ENCODE data around the gene NXPH1. TPM values are rescaled to one million over a fixed set of nuclear protein-coding genes. Genes with fewer than 3 reads are reported as not detected.

NXPH1 gene
- total and polyA plus RNA-seq, 3 donors from 2014 or later, result 0.24 to 0.94 (median 0.37) TPM

- H3K27ac ChIP-seq, result no peak overlapping the region
- TF ChIP-seq POLR2A (IDR thresholded peaks at IDR 0.05) (no peak), CTCF (IDR thresholded peaks at IDR 0.05) (no peak)
- H3K4me3 ChIP-seq, result no peak overlapping the region
- DNase-seq, result no peak
- WGBS, 2 donors, result 3 to 5% methylated on average over 32 to 33 of the region's 33 CpGs
- no peaks in the 10 kb centered on the region for H3K9me3 ChIP-seq
- no peaks in the 10 kb centered on the region for H3K27me3 ChIP-seq
- peaks cover 5% of the 10 kb centered on the region for H3K4me1 ChIP-seq
- no peaks in the 10 kb centered on the region for H3K36me3 ChIP-seq (ENCODE audit: low read depth, missing control alignments)
- intact Hi-C loops (cut with DNase I; ENCODE audit: low total_unique reads), result no loop called here
Measured at GRCh38 chr7:8435095-8435494, 1.7 kb downstream of the NXPH1 start.

- no peak overlapping the region for H3K27ac ChIP-seq
- intact Hi-C loops (cut with DNase I; ENCODE audit: low total_unique reads), result no loop called here
- no peak overlapping the region for H3K4me3 ChIP-seq
- WGBS, 2 donors, result 10 to 17% methylated on average over 30 to 33 of the region's 33 CpGs
- no peak for DNase-seq
- H3K4me1 ChIP-seq, result peaks cover 5% of the 10 kb centered on the region
- no peaks in the 10 kb centered on the region for H3K36me3 ChIP-seq (ENCODE audit: low read depth, missing control alignments)
- TF ChIP-seq POLR2A (IDR thresholded peaks at IDR 0.05), result no peak
- TF ChIP-seq CTCF (IDR thresholded peaks at IDR 0.05), result no peak
- H3K27me3 ChIP-seq, result no peaks in the 10 kb centered on the region
- no peaks in the 10 kb centered on the region for H3K9me3 ChIP-seq
Measured at GRCh38 chr7:8435590-8436545, 2.5 kb downstream of the NXPH1 start.

- Histone ChIP-seq H3K36me3 (ENCODE audit: low read depth, missing control alignments) (no peaks in the 10 kb centered on the region), H3K4me3 (no peak overlapping the region), H3K27me3 (no peaks in the 10 kb centered on the region), H3K27ac (no peak overlapping the region), H3K9me3 (no peaks in the 10 kb centered on the region), H3K4me1 (peaks cover 5% of the 10 kb centered on the region)
- WGBS, 2 donors, result 0 to 2% methylated on average over 4 to 15 of the region's 15 CpGs
- intact Hi-C loops (cut with DNase I; ENCODE audit: low total_unique reads), result no loop called here
- TF ChIP-seq POLR2A (IDR thresholded peaks at IDR 0.05) (no peak), CTCF (IDR thresholded peaks at IDR 0.05) (peak; percentile 45 to 69 (median 47))
- peak; percentile 79 for DNase-seq
Measured at GRCh38 chr7:8436965-8437364, 3.6 kb downstream of the NXPH1 start.

GRCh38 chr7:8437606-8438005 lies 4.2 kb downstream of the NXPH1 start:
- WGBS, 2 donors, result 17 to 27% methylated on average over 8 of the region's 8 CpGs
- peaks cover 5% of the 10 kb centered on the region for H3K4me1 ChIP-seq
- DNase-seq, result no peak

More at GRCh38 chr7:8437606-8438005, 4.2 kb downstream of the NXPH1 start:
- no peak overlapping the region for H3K27ac ChIP-seq
- TF ChIP-seq POLR2A (IDR thresholded peaks at IDR 0.05), result no peak
- TF ChIP-seq CTCF (IDR thresholded peaks at IDR 0.05), result no peak
- H3K4me3 ChIP-seq, result no peak overlapping the region
- intact Hi-C loops (cut with DNase I; ENCODE audit: low total_unique reads), result no loop called here
- H3K27me3 ChIP-seq, result no peaks in the 10 kb centered on the region
- no peaks in the 10 kb centered on the region for H3K9me3 ChIP-seq
- H3K36me3 ChIP-seq (ENCODE audit: low read depth, missing control alignments), result no peaks in the 10 kb centered on the region

Data from testis (tissue), 3 donors.